ENCODE results near the gene ICAM1. TPM values are rescaled to one million over a fixed set of nuclear protein-coding genes. Genes with fewer than 3 reads are reported as not detected.
A peak's percentile ranks its signal among the peaks of the same experiment; 100 is the strongest.

ICAM1 gene
- total and polyA plus RNA-seq, 2 of the 13 experiments (the other 11 are each of a cell fraction or from before 2014, with no cell fraction given) = 37.9 to 98.4 TPM

GRCh38 chr19:10289167-10289835, 18.4 kb downstream of the ICAM1 start (continued):
- TF ChIP-seq ZNF350 (CRISPR knock-in tag; IDR thresholded peaks at IDR 0.05; ENCODE audit: borderline replicate concordance, low read depth) (0 out of 2 replicates have a peak, but pooled peaks have one; percentile 53), SNAPC4 (CRISPR knock-in tag; IDR thresholded peaks at IDR 0.05) (peak; percentile 75; the same call in 1 of the 2 replicates), ZNF407 (CRISPR knock-in tag; IDR thresholded peaks at IDR 0.05; ENCODE audit: not compliant biosample characterization) (no peak), POGZ (CRISPR knock-in tag; IDR thresholded peaks at IDR 0.05) (no peak), ZBTB8A (CRISPR knock-in tag; IDR thresholded peaks at IDR 0.05; ENCODE audit: borderline replicate concordance, low read depth) (no peak), ZNF772 (CRISPR knock-in tag; IDR thresholded peaks at IDR 0.05) (no peak), ZBED4 (CRISPR knock-in tag; IDR thresholded peaks at IDR 0.05; ENCODE audit: borderline replicate concordance) (no peak), NBN (conservative IDR thresholded peaks at IDR 0.05) (no peak)

All from HepG2 (cell line).